Suprapubic skin (tissue), 4 donors: ENCODE measurements around the gene HABP4. TPM values are rescaled to one million over a fixed set of nuclear protein-coding genes. Genes with fewer than 3 reads are reported as not detected.

Experiments used
- DNase-seq, 2 donors: peaks; one replicate each; pipeline ENCODE4 v3.0.0-alpha.2; 2019; ENCODE audit warnings: low spot score in 2 of 2
- H3K27ac ChIP-seq: fragments of 200-600 bp; sonication (generic); one replicate; pipeline ENCODE4 v1.5.1; 2019
- H3K27me3 ChIP-seq: fragments of 200-600 bp; sonication (generic); one replicate; pipeline ENCODE4 v1.5.1; 2019
- H3K36me3 ChIP-seq: fragments of 200-600 bp; sonication (generic); one replicate; pipeline ENCODE4 v1.5.1; 2019
- H3K4me1 ChIP-seq: fragments of 200-600 bp; sonication (generic); one replicate; pipeline ENCODE4 v1.5.1; 2019
- H3K4me3 ChIP-seq: fragments of 200-600 bp; sonication (generic); one replicate; pipeline ENCODE4 v1.5.1; 2019; ENCODE audit warnings: mild to moderate bottlenecking
- H3K9me3 ChIP-seq: fragments of 200-600 bp; sonication (generic); one replicate; pipeline ENCODE4 v1.5.1; 2019
- CTCF ChIP-seq, 2 donors: fragments of 200-600 bp in 1 of 2; fragments of 450-650 bp in 1 of 2; sonication (generic) in 1 of 2; IDR thresholded peaks; one replicate each; pipeline ENCODE4 v1.5.1; 2016 to 2019; ENCODE audit warnings: antibody characterized with exemption in 2 of 2, mild to moderate bottlenecking in 1 of 2, moderate library complexity in 1 of 2
- EP300 ChIP-seq: sonication (generic); formaldehyde crosslinking; IDR thresholded peaks from one replicate; pipeline ENCODE4 v1.6.1; 2017; ENCODE audit warnings: antibody characterized with exemption
- POLR2A ChIP-seq, 2 donors: fragments of 450-650 bp; IDR thresholded peaks; one replicate each; pipeline ENCODE4 v1.6.1; 2017; ENCODE audit warnings: antibody characterized with exemption in 2 of 2, mild to moderate bottlenecking in 2 of 2, moderate library complexity in 2 of 2
- POLR2AphosphoS5 ChIP-seq, 3 donors: sonication (generic); formaldehyde crosslinking; IDR thresholded peaks; one replicate each; pipeline ENCODE4 v1.6.1; 2017; ENCODE audit warnings: antibody characterized with exemption in 3 of 3
- WGBS: methylation state at CpG from one replicate; pipeline ENCODE4 v1.1.5; 2018; 5-methylcytosine and 5-hydroxymethylcytosine counted together
- total RNA-seq, 4 donors: library from RNA; depleted of rRNA; stranded (reverse); fragments of >200 nt; gene quantifications; one replicate each; pipeline ENCODE4 v1.1.0, GENCODE V29; 2016

The HABP4 gene
- total RNA-seq, 4 donors from 2014 or later, result 3.9 to 9.2 (median 7.1) TPM

- DNase-seq, result peak; percentile 74 to 83
- no peak for TF ChIP-seq CTCF (IDR thresholded peaks at IDR 0.05)
- TF ChIP-seq POLR2A (IDR thresholded peaks at IDR 0.05), result peak in 1 of 2 donors; percentile 59
- peak in 2 of 3 donors; percentile 6 to 9 for TF ChIP-seq POLR2AphosphoS5 (IDR thresholded peaks at IDR 0.05)
- Histone ChIP-seq H3K27me3 (no peaks in the 10 kb centered on the region), H3K36me3 (no peaks in the 10 kb centered on the region), H3K9me3 (no peaks in the 10 kb centered on the region), H3K27ac (peak overlapping the region; percentile 98), H3K4me1 (peaks cover 38% of the 10 kb centered on the region), H3K4me3 (peak overlapping the region; percentile 88)
- under 1% methylated on average over 13 of the region's 58 CpGs for WGBS
These were observed 30.9 kb upstream of the HABP4 start for GRCh38 chr9:96418920-96419690.

DNA sequence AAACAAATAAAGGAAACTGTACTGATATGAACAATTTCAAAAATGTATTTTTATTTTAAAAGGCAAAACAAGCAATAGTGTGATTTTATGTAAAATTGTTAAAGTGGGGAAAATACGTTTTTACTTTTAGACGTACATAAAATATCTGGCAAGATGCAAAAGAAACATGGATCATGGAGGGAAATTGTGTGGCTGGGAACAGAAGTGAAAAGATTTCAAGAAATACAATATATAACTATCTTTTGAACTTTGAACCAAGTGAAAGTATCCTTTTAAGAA lies 30.3 kb upstream of the HABP4 start:
- H3K4me1 ChIP-seq, result peaks cover 38% of the 10 kb centered on the region
- H3K4me3 ChIP-seq, result peak overlapping the region; percentile 88
- no peak for DNase-seq
- H3K27me3 ChIP-seq, result no peaks in the 10 kb centered on the region
- no peaks in the 10 kb centered on the region for H3K9me3 ChIP-seq
- H3K36me3 ChIP-seq, result no peaks in the 10 kb centered on the region
- peak overlapping the region; percentile 98 for H3K27ac ChIP-seq
- 15% methylated on average over 2 of the region's 2 CpGs for WGBS
- no peak for TF ChIP-seq POLR2AphosphoS5 (IDR thresholded peaks at IDR 0.05)
- TF ChIP-seq EP300, result no peak

- no peaks in the 10 kb centered on the region for H3K36me3 ChIP-seq
- WGBS, result 37% methylated on average over 6 of the region's 6 CpGs
- no peak for TF ChIP-seq CTCF (IDR thresholded peaks at IDR 0.05)
- peak in 2 of 3 donors; percentile 13 to 63 for TF ChIP-seq POLR2AphosphoS5 (IDR thresholded peaks at IDR 0.05)
- H3K27me3 ChIP-seq, result no peaks in the 10 kb centered on the region
- peaks cover 38% of the 10 kb centered on the region for H3K4me1 ChIP-seq
- H3K4me3 ChIP-seq, result no peak overlapping the region
- H3K27ac ChIP-seq, result peak overlapping the region; percentile 59
- DNase-seq, result no peak
- H3K9me3 ChIP-seq, result no peaks in the 10 kb centered on the region
These were observed 29.3 kb upstream of the HABP4 start for GRCh38 chr9:96420468-96421219.

GRCh38 chr9:96423322-96423984 lies 26.5 kb upstream of the HABP4 start:
- DNase-seq, result no peak
- Histone ChIP-seq H3K27ac (no peak overlapping the region), H3K36me3 (no peaks in the 10 kb centered on the region), H3K27me3 (no peaks in the 10 kb centered on the region), H3K4me1 (peaks cover 27% of the 10 kb centered on the region), H3K9me3 (no peaks in the 10 kb centered on the region), H3K4me3 (no peak overlapping the region)
- WGBS, result 93% methylated on average over 6 of the region's 8 CpGs
- TF ChIP-seq CTCF (IDR thresholded peaks at IDR 0.05), result no peak
- no peak for TF ChIP-seq POLR2A (IDR thresholded peaks at IDR 0.05)
- TF ChIP-seq POLR2AphosphoS5 (IDR thresholded peaks at IDR 0.05), result no peak
- no peak for TF ChIP-seq EP300

- Histone ChIP-seq H3K27me3 (no peaks in the 10 kb centered on the region), H3K9me3 (no peaks in the 10 kb centered on the region), H3K36me3 (no peaks in the 10 kb centered on the region), H3K4me1 (peaks cover 27% of the 10 kb centered on the region), H3K4me3 (no peak overlapping the region), H3K27ac (no peak overlapping the region)
- DNase-seq, result no peak
- 75% methylated on average over 6 of the region's 6 CpGs for WGBS
- TF ChIP-seq CTCF (IDR thresholded peaks at IDR 0.05) (no peak), EP300 (no peak), POLR2A (IDR thresholded peaks at IDR 0.05) (no peak), POLR2AphosphoS5 (IDR thresholded peaks at IDR 0.05) (no peak)
These were observed 26.0 kb upstream of the HABP4 start for GRCh38 chr9:96423985-96424336.
